GM20000 (cell line): Measurements from ENCODE around the gene ZNF341.
A peak's percentile ranks its signal among the peaks of the same experiment; 100 is the strongest.

ENCODE experiments used
- DNase-seq: peaks from one replicate; pipeline ENCODE4 v3.0.0; 2012; ENCODE audit warnings: low spot score
- CTCF ChIP-seq: IDR thresholded peaks from 2 replicates; pipeline ENCODE4 v1.5.1; 2012; ENCODE audit warnings: mild to moderate bottlenecking, control low read depth; ENCODE audit errors: extremely low read depth, missing control alignments

Gene ZNF341

GRCh38 chr20:33733654-33734576 lies 2.1 kb downstream of the ZNF341 start:
- peak; percentile 51 for DNase-seq
- TF ChIP-seq CTCF: no peak

- no peak for TF ChIP-seq CTCF
- no peak for DNase-seq
Measured at GRCh38 chr20:33736962-33737361, 5.2 kb downstream of the ZNF341 start.

- DNase-seq: no peak
- no peak for TF ChIP-seq CTCF
Measured at GRCh38 chr20:33739493-33739892, 7.7 kb downstream of the ZNF341 start.

- TF ChIP-seq CTCF: no peak
- DNase-seq: no peak
Measured at GRCh38 chr20:33740189-33740588, 8.4 kb downstream of the ZNF341 start.

GRCh38 chr20:33744181-33744580 lies 12.4 kb downstream of the ZNF341 start:
- DNase-seq: no peak
- TF ChIP-seq CTCF: no peak

GRCh38 chr20:33744773-33745385 lies 13.1 kb downstream of the ZNF341 start:
- no peak for DNase-seq
- TF ChIP-seq CTCF: no peak

DNA sequence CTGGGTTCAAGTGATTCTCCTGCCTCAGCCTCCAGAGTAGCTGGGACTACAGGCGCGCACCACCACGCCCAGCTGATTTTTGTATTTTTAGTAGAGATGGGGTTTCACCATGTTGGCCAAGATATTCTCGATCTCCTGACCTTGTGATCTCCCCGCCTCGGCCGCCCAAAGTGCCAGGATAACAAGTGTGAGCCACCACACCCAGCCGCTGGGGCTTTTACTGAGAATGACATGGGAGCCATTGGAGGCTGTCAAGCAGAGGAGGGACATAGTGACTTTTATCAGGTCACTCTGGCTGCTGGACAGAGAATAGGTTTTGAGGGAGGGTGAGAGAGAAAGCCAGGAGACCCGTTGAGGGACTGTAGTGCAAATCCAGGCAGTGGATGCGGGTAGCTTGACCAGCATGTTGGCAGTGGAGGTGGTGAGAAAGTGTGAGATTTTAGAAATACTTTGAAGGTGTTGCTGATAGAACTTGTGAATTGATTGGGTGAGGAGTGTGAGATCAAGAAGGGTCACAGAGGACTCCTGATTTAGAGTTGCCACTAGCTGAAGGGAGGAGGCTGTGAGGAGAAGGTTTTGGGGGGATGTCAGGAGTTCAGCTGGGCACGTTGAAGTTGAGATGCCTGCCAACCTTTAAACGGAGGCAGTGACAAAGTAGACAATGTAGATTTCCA lies 14.7 kb downstream of the ZNF341 start:
- no peak for DNase-seq
- TF ChIP-seq CTCF: no peak
